Measurements from ENCODE around the gene IFT122.

- TF ChIP-seq CTCF (IDR thresholded peaks at IDR 0.05; ENCODE audit: insufficient read depth, low read depth, low read length) (no peak), EZH2 (IDR thresholded peaks at IDR 0.05; ENCODE audit: insufficient read depth, low read length) (no peak)
Measured at GRCh38 chr3:129441782-129442181, 1.8 kb downstream of the IFT122 start.
